Measurements from ENCODE around the gene CD72.

Gene CD72

GRCh38 chr9:35662437-35662836, 44.2 kb upstream of the CD72 start:
- no peak overlapping the region for H3K4me3 ChIP-seq (ENCODE audit: low read depth, low read length)
- TF ChIP-seq CTCF (IDR thresholded peaks at IDR 0.05; ENCODE audit: low read depth, low read length) = no peak

- H3K4me3 ChIP-seq (ENCODE audit: low read depth, low read length) = no peak overlapping the region
These were observed 43.6 kb upstream of the CD72 start for GRCh38 chr9:35661756-35662350.

GRCh38 chr9:35660966-35661415, 42.8 kb upstream of the CD72 start:
- peak; percentile 52 for TF ChIP-seq CTCF (IDR thresholded peaks at IDR 0.05; ENCODE audit: low read depth, low read length)
- no peak overlapping the region for H3K4me3 ChIP-seq (ENCODE audit: low read depth, low read length)

More at GRCh38 chr9:35661756-35662350, 43.6 kb upstream of the CD72 start:
- TF ChIP-seq CTCF (IDR thresholded peaks at IDR 0.05; ENCODE audit: low read depth, low read length) = no peak

GRCh38 chr9:35659340-35659739, 41.1 kb upstream of the CD72 start:
- no peak for TF ChIP-seq CTCF (IDR thresholded peaks at IDR 0.05; ENCODE audit: low read depth, low read length)
- peak overlapping the region; percentile 82 for H3K4me3 ChIP-seq (ENCODE audit: low read depth, low read length)

- peak overlapping the region; percentile 82 for H3K4me3 ChIP-seq (ENCODE audit: low read depth, low read length)
- TF ChIP-seq CTCF (IDR thresholded peaks at IDR 0.05; ENCODE audit: low read depth, low read length) = no peak
These were observed 40.7 kb upstream of the CD72 start for GRCh38 chr9:35658968-35659220.

- H3K4me3 ChIP-seq (ENCODE audit: low read depth, low read length) = peak within 1 kb of the TSS; percentile 82
- no peak for TF ChIP-seq CTCF (IDR thresholded peaks at IDR 0.05; ENCODE audit: low read depth, low read length)
These were observed 40.1 kb upstream of the CD72 start, which contains the start of gene CCDC107 for GRCh38 chr9:35658137-35658967. Gene CCDC107 (plus strand): TSS chr9:35658292. CDS start chr9:35658380, 88 bp downstream.

GRCh38 chr9:35657546-35658136, 39.4 kb upstream of the CD72 start, which contains the start of gene RMRP:
Gene RMRP (minus strand): TSS chr9:35658019.
- TF ChIP-seq CTCF (IDR thresholded peaks at IDR 0.05; ENCODE audit: low read depth, low read length) = 0 out of 2 replicates have a peak, but pooled peaks have one; percentile 12
- H3K4me3 ChIP-seq (ENCODE audit: low read depth, low read length) = peak within 1 kb of the TSS; percentile 82
